M059J (cell line): ENCODE results near the gene RRP8. TPM values are rescaled to one million over a fixed set of nuclear protein-coding genes. Genes with fewer than 3 reads are reported as not detected.

Experiments used
- DNase-seq: peaks from one replicate; pipeline ENCODE4 v3.0.0-alpha.2; 2012; ENCODE audit warnings: low read depth
- total RNA-seq: library from RNA; depleted of rRNA; stranded (reverse); fragments of >200 nt; shearing (Covaris generic); gene quantifications from 2 replicates; pipeline ENCODE4 v1.2.3, GENCODE V29; 2014; rRNA removed

RRP8 gene
- 18.0 and 18.8 TPM in 2 replicates for total RNA-seq

DNA sequence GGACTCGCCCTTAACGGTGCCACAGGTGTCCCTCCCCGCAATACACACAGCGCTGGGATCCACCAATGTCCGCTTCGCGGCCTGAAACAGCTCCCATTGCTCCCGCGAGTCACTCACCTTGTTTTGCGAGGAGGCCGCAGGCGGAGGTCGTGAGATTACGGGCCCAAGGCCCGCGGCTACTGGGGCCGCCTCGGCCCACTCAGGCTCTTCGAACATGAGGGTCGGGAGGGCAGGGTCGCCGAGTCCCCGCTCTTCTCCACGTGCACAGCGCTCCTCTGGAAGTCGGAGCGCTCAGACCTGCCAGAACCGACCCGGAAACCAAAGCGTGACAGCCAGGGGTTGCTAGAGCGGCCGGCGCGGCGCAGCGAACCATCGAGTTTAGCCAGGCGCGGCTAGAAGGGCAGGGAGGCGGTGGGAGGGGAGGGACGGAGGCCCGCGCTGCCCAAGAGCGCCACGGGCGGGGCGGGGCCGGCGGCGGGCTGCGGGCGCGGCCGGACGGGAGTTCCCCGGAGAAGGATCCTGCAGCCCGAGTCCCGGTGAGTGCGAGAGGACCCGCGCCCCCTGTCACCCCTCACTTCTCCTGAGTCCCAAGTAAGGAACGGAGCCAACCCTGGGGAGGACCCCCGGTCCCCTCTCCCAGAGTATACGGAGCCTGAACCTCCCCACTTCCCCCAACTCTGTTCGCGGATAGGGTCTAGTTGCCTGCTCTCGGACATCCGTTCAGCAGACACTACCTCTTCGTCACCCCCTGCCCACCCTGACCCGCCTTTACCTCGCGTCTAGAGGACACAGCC, at the start of gene RRP8, which contains the start of gene ILK:
Gene RRP8 (minus strand): TSS at position 330 of the 794 bp plus-strand sequence. CDS start 114 bp downstream, at position 216.
Gene ILK (plus strand): TSS at position 488 of the 794 bp plus-strand sequence. CDS start 498 bp downstream, outside the sequence.
- DNase-seq = peak; percentile 89

DNA sequence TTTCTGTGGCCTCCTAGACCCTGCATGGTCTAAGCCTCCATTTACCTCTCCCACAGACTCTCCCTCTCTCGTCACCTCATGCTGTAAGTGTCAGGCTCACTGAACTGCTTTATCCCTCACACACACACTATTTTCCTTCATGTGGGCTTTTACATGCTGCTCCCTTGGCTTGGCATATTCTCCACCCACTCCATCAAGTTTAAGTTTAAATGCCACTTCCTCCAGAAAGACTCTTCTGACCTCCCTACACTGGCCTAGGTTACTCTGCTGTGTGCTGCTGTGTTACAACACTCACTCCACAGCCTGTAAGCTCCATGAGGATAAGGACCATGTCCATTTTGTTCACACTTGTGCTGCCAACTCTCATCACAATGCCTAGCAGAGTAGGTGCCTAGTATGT, 49.7 kb upstream of the RRP8 start:
- DNase-seq = no peak

DNA sequence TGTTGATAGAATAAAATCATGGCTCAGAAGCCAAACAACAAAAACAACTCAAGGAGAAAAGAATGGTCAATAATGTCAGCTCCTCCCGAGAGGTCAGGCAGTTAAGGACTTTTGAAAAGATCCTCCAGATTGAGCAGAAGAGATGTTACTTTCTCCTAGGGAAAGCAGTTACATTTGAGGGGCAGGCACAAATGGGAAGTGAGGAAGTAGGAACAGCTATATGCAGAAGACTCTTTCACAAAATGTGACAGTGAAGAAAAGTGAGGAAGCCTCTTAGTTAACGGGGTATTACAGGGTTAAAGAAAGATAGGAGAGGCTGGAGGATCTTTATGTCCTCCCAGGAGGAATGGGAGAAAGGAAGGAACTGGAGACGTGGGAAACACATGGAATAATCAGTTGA, 48.8 kb upstream of the RRP8 start:
- DNase-seq = no peak

DNA sequence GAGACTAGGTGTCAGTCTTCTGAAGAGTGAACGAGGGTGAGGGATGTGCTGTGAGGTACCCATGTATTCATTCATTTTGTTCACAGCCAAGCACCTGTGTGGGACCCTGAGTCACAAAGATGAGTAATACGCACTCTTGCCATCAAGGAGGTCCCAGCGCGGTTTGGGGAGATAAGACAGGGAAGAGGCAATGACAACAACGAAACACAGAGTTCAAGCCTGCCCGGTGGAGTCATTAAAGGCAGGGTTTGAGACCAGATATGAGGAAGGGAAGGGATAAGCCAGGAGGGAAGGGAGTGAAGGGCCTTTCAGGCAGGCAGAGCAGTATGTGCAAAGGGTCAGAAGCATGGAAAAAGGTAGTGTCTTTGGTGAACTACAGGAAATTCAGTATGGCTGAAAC, 47.6 kb upstream of the RRP8 start:
- DNase-seq = peak; percentile 55

DNA sequence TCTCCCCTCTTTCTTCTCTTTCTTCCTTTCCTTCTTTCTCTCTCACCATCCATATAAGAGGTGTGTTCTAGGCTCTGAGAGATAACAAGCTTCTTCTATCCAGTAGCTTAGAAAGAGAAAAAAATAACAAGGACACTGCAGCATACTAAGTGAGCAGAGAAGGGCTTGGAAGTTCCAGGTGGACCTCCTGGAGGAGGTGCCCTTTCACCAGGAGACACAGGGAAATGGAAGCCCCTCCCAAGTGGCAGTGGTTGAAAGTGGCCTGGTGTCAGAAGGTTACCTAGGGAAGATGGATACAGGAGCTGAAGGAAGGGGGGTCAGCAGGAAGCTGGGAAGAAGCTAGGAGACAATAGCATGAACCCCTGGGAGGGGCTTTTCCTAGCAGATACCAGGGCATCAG, 46.7 kb upstream of the RRP8 start:
- no peak for DNase-seq

DNA sequence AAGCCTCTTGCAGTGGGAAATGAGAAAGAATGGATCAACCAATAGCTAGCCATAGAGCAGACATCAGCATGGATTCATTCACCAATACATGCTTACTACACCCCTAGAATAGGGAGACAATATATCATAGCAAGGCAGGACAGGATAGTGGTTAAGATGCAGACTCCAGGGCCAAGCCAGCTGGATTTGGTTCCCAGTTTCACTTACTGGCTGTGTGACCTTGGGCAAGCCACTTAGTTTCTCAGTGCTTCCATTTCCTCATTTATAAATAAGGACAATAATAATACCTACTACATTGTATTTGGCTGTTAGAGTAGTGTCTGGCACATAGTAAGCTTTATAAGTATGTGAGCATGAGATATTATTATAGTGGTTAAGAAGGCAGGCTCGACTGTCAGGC, 45.1 kb upstream of the RRP8 start:
- no peak for DNase-seq

DNA sequence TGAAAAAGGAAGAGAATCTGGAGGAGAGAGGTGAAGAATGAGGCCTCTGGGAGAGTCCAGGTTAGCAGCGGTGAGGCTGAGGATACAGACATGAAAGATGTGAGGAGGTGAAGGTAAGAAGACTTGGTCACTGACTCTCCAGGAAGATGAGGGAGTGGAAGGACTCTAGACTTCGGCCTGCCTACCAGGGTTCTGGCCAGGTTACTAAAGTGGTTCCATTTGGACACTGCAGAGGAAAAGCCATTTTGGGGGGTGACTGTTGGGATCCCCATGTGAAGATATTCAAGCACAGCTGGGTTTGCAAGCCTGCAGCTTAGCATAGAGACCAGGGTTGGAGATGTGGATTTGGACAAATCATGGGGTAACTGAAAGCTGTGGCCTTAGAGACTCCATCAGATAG, 44.4 kb upstream of the RRP8 start:
- DNase-seq = no peak

DNA sequence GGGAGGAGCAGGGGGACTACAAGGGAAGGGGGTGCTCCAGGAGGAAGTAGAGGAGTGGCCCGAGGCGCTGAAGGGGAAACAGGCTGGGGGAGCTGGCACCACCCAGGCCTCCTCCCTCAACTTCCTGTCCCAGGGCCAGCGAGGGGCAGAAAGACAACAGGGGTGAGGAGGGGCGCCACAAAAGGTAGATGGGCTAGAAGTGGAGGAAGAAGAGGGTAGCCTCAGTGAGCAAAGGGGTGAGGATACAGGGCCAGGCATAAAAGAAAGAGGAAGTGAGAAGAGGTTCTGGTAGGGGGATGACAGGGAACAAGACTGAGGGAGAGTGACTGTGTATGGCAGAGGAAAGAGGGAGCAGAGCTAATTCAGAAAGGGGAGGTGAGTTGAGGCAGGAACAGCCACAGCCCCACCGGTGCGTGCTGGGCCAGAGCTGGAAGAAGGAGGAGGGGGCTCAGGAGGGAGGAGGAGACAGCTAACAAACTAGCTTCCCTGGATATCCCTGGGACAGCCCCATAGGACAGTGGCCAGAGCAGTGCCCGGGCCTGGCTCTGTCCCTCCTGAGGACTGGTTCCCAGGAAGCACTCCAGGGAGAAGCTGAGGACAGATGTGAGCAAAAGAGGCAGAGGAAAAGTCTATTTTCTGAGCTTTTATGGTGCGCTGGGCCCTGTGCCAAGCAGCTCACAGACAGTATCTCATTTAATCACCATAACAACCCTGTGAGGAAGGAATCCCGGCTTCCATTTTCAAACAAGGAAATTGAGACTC, 43.7 kb upstream of the RRP8 start:
- no peak for DNase-seq

DNA sequence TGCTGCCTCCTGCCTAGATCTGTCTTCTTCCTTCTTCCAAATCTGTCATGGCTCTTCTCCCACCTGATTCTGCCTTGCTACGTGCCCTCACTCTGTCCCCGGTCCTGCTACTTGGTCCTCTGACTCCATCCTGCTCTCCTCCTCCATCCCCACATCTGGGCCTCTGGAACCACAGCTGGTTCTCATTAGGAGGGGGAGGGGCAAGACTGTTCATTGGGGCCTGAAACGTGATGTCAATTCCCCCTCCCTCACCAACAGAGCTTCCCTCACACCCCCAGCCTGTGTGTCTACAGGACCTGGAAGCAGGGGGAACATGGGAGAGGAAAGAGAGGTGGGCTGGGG, 43.1 kb upstream of the RRP8 start:
- no peak for DNase-seq

DNA sequence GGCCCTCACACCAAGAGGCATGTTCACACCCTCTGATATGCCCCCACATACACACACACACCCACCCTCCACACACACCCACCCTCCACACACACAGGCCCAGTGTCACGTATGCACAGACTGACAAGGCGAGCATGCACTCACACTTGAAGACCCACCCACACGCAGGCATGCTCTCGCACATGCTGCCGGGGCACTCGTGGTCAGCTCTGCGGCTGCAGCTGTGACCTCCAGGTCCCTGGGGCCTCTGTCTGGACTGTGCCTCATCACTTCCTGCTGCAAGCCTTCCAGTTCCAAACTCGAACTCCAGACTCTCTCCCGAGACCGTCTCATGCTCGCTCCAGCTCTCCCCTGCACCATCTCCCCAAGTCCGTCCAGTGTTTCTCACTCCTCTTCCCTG, 42.7 kb upstream of the RRP8 start:
- no peak for DNase-seq

DNA sequence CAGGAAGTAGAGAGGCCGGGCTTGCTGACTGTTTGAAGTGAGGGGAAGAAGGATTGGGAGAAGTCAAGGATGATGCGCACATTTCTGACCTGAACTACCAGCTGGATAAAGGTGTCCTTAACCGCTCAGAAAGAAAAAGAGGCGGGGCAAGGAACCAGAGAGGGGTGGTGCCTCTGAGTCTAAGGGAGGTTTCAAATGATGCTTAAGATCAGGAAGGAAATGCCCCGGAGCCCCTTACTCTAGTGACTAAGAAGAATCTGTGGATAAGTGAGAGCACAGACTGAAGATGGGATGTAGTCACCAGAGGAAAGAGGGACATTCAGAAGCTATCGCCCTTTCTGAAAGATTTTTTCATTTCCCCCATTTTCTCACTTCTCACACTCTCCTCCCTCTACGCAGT, 39.5 kb upstream of the RRP8 start:
- no peak for DNase-seq

DNA sequence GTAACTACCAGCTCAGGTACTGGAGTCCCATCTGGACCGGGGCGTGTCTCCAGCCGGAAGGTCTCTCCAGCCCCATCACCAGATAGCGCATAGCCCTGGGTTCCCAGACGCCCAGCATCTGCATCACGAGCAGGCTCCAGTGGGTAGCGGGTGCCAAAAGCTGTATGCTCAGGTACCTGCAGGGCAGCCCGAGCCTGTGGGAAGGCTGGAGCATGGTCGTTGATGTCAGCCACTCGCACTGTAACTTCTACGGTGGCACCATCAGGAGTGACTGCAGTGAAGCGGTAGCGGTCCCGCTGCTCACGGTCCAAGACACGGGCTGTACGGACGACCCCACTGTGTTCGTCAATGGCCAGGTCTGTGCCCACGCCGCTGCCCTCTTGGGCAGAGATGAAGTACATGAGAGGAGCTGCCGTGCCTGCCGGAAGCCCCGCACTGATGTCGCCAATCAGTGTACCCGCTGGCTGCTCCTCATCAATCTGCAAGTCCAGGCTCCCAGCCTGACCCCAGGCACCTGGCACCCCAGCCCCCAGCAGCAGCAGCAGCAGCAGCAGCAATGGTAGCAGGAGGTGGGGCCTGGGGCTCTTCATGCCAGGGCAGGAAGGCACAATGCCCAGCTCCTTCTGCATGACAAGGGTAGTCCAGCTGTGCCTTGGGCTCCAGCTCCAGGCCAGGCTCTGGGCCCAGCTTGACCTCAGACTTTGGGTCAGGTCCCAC, 37.7 kb upstream of the RRP8 start:
- DNase-seq = no peak

DNA sequence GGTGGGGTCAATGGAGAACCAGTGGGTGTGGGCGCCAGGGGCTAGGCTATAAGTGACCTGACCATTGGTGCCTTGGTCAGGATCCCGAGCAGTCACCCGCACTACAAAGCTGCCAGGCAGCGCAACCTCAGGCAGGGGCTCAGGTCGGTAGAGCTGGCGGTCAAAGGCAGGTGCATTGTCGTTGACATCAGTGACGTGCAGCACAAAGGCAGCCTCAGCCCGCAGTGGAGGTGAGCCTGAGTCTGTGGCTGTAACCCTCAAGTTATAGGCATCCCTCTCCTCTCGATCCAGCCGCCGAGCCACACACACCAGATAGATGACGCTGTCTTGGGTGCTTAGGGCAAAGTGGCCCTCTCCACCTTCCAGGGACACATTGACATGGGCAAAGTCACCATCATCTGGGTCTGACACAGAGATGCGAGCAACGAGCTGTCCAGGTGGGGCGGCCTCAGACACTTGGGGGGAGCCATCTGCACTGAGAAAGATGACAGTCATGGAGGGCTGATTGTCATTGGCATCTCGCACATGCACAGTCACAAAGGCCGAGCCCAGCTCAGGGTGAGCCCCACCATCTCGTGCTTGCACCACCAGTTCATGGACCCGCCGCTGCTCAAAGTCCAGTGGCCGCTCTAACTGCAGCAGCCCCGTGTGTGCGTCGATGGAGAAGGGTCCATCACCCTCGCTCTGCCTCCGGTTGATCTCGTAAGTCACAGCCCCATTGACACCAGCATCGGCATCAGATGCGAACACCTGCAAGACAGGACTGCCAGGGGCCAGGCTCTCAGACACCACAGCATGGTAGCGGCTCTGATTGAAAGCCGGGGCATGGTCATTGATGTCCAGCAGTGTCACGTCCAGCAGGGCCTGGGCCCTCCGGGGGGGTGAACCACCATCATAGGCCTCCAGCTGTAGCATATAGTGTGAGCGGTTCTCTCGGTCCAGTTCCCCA, 36.9 kb upstream of the RRP8 start:
- DNase-seq = no peak

DNA sequence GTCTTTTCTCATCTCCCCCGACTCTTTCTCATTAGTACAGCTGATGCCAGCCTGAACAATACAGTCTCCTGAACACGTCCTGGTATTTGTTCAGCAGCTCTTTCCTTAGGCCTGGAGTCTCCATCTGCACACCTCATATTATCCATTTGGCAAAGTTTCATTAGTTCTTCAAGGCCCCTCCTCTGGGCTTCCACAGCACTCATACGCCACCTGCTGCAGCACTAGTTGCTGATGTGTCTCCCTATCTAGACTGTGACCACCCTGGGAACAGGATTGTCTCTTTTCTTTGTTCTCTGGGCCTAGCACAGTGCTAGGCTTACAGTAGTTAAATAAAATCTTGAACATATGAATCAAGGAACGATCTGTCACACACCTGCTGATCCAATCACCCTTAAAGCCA, 35.0 kb upstream of the RRP8 start:
- DNase-seq = peak; percentile 35

DNA sequence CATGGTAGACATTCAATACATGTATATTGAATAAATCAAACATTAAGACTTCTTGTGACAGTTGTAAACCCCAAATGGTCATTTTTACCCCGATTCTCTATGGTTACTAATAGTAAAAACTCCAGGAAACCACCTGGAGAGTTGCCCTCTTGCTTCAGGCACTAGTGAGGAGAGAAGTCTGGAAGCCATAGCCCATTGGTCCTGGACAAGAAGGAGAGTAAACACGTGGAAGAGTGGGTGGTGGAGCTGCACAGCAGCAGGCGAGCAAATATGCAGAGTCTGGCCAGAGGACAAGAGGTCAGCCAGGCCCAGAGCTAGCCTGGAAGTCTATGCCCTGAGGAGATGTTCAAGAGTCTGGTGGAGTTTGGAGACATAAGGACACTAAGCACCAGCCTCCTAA, 34.5 kb upstream of the RRP8 start:
- DNase-seq = peak; percentile 97

DNA sequence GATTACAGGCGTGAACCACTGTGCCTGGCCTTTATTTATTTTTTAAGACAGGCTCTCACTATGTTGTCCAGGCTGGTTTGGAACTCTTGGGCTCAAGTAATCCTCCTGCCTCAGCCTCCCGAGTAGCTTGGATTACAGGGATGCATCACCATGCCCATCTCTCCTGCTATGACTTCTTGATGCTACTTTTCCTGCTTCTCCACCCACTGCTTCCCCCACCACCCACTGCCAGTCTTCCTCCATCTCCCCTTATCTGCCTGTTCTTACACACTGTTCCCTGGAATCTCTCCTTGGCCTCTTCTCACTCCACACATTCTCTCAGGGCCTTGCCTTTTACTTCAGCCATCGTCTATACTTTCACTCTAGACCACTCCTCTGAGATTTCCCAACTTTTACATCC, 33.1 kb upstream of the RRP8 start:
- DNase-seq = no peak

DNA sequence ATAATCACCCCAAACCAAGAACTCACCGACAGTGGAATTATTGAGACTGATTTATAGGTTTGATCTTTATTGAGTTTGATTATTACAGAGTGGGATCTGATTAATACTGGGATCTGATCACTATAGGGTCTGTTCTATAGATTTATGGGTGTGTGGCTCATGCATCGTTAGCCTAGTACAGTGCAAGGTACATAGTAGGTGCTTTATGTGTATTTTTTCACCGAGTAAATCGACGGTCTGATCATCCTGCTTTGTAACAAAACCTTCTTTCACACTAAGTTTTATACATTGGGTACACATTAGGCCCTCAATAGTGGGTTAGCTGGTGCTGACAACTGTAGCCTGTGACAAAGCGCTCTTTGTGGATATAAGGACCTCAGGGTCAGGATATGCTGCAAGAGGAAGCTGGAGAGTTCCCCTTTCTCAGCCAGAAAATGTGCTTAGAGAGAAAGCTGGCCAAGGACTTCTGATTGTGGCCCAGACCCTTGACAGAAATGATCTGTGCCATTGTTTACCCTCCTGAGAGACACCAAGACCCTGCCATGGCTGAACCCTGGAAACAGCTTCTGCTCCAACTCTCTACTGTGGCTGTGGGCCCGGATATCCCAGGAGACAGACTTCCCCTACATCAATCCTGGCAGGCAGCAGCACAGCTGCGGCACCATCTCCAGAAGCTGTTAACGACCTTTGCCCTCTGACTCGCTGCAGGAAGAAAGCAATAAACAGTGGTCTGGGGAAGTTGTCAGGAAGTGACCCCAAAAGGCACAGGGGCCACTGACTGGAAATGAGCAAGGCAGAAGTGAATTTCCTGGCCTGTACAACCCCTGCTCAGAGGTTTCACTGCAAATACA, 31.9 kb upstream of the RRP8 start:
- DNase-seq = peak; percentile 62

DNA sequence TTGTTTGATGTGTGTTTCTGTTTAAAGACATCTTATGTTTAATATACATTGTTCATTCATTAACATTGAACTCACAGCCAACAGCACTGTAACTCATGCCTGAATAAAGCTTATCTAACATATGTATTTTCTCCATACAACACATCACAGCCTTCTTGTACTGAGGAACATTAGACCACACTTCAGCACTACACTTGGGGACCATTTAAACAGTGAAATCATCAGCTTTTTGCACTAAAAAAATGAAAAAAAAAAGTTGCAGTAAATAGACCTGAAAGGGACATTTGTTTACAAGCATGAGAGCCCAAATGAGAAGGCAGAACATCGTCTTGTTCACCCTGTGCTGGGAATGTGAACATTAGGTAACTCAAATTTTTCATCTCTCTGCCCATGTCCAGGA, 31.1 kb upstream of the RRP8 start:
- DNase-seq = no peak

DNA sequence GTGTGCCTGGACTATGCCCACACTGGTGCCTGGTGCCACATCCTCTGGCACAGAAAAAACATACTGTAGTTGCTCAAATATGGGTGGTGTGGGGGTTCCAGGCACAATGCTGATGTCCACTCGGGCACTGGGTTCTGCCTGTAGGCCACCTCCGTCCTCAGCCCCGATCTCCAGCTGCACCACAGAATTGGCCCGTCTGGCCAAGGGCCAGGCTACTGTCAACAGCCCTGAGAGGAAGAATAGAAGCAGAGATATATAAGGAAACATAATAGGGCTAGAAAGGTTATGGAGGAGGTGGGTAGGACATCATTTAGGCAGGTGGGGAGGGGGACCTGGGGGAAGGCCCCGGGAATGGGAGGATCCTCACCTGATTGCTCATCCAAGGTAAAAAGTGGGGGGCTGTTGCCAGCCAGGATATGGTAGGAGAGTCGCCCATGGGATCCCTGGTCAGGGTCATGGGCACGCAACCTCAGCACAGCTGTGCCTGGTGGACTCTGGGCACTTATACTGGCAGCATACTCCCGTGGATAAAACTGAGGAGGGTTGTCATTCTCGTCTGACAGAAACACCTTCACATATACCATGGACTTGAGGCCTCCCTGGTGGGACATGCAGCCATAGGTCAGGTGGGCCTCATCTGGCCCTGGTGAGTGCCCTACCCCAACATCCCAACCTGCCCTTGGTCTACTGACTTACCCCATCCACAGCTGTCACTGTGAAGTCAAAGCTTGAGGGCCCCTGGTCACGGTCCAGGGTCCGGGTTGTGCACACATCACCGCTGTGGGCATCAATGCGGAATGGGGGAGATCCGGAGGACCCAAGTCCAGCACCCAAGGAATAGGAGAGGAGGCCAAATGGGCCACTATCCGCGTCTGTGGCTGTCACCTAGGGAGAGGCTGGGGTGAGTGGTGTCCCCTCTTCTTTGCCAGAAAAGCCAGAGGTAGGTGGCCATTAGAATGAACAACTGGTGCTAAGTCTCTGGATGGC, 30.3 kb upstream of the RRP8 start:
- no peak for DNase-seq
